Measurements from ENCODE around the gene NUMA1.

- no peak for TF ChIP-seq CTCF (optimal IDR thresholded peaks at IDR 0.05 in 1 of 3, IDR thresholded peaks at IDR 0.05 in 1 of 3, conservative IDR thresholded peaks at IDR 0.05 in 1 of 3; ENCODE audit: extremely low read depth in 1 of 3, insufficient read depth in 2 of 3, low read length in 3 of 3)
- no peak for TF ChIP-seq EZH2 (IDR thresholded peaks at IDR 0.05; ENCODE audit: low read length)
Observed at GRCh38 chr11:72039031-72039855, 41.1 kb downstream of the NUMA1 start.

All from keratinocyte (primary cell).